SK-N-SH treated with all-trans-retinoic acid at 6 μM for 48 hours (cell line): Measurements from ENCODE around the gene RAB8A.

Experiments
- ARNTL ChIP-seq: fragments of 450-650 bp; formaldehyde crosslinking; IDR thresholded peaks from 2 replicates; pipeline ENCODE4 v1.5.0; 2020; ENCODE audit warnings: low read depth, mild to moderate bottlenecking, moderate library complexity, borderline replicate concordance
- CSDC2 ChIP-seq: fragments of 250-450 bp; sonication (Bioruptor Pico); IDR thresholded peaks from 2 replicates; pipeline ENCODE4 v1.5.0; 2020; ENCODE audit warnings: mild to moderate bottlenecking, moderate library complexity
- ESRRG ChIP-seq: fragments of 250-450 bp; sonication (Bioruptor Pico); IDR thresholded peaks from 2 replicates; pipeline ENCODE4 v1.6.1; 2021; ENCODE audit warnings: mild to moderate bottlenecking
- ISL1 ChIP-seq: fragments of 250-450 bp; sonication (Bioruptor Pico); IDR thresholded peaks from 2 replicates; pipeline ENCODE4 v2.1.2; 2022; ENCODE audit warnings: mild to moderate bottlenecking, moderate library complexity
- RARB ChIP-seq: fragments of 250-450 bp; sonication (Bioruptor Pico); IDR thresholded peaks from 2 replicates; pipeline ENCODE4 v1.8.0; 2021; ENCODE audit warnings: mild to moderate bottlenecking, moderate library complexity
- TCF4 ChIP-seq: fragments of 250-450 bp; sonication (Bioruptor Pico); IDR thresholded peaks from 2 replicates; pipeline ENCODE4 v1.8.0; 2021; ENCODE audit warnings: mild to moderate bottlenecking, moderate library complexity, borderline replicate concordance
- ZC3H10 ChIP-seq: fragments of 250-450 bp; sonication (Bioruptor Pico); IDR thresholded peaks from 2 replicates; pipeline ENCODE4 v1.5.1; 2021; ENCODE audit warnings: mild to moderate bottlenecking, moderate library complexity
- ZFP30 ChIP-seq: fragments of 450-650 bp; formaldehyde crosslinking; IDR thresholded peaks from 2 replicates; pipeline ENCODE4 v1.5.0; 2022; ENCODE audit warnings: mild to moderate bottlenecking, moderate library complexity
- TF ChIP-seq, protein P1 (sequence below): fragments of 250-450 bp; sonication (Bioruptor Pico); IDR thresholded peaks from 2 replicates; pipeline ENCODE4 v1.8.0; 2020; ENCODE audit warnings: mild to moderate bottlenecking, moderate library complexity, borderline replicate concordance
- TF ChIP-seq, protein P2 (sequence below): fragments of 250-450 bp; sonication (Bioruptor Pico); IDR thresholded peaks from 2 replicates; pipeline ENCODE4 v1.5.1; 2020; ENCODE audit warnings: low read depth, mild to moderate bottlenecking, moderate library complexity

DNA sequence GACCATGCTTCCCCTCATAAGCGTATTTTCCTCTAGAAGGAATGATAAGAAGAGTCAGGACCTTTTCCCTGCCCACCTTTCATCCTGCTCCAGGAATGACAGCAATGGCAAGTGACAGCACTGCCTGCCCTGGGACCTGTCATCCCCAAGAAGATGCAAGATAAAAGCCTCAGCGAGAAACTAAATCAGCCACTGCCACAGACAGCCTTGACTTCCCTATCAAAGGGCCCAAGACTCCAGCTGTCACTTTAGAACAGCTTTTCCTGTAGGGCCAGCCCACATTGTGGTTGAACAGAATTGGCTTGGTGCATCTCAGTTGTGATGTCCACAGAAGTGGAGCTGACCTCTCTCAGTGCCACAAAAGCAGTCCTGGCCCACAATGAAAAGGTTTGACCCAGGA, 1.1 kb downstream of the RAB8A start:
- no peak for TF ChIP-seq ESRRG (CRISPR knock-in tag)
- TF ChIP-seq, protein P1, sequence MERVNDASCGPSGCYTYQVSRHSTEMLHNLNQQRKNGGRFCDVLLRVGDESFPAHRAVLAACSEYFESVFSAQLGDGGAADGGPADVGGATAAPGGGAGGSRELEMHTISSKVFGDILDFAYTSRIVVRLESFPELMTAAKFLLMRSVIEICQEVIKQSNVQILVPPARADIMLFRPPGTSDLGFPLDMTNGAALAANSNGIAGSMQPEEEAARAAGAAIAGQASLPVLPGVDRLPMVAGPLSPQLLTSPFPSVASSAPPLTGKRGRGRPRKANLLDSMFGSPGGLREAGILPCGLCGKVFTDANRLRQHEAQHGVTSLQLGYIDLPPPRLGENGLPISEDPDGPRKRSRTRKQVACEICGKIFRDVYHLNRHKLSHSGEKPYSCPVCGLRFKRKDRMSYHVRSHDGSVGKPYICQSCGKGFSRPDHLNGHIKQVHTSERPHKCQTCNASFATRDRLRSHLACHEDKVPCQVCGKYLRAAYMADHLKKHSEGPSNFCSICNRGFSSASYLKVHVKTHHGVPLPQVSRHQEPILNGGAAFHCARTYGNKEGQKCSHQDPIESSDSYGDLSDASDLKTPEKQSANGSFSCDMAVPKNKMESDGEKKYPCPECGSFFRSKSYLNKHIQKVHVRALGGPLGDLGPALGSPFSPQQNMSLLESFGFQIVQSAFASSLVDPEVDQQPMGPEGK, result no peak
- TF ChIP-seq CSDC2 (CRISPR knock-in tag), result no peak
- TF ChIP-seq TCF4 (CRISPR knock-in tag), result no peak
- TF ChIP-seq, protein P2, sequence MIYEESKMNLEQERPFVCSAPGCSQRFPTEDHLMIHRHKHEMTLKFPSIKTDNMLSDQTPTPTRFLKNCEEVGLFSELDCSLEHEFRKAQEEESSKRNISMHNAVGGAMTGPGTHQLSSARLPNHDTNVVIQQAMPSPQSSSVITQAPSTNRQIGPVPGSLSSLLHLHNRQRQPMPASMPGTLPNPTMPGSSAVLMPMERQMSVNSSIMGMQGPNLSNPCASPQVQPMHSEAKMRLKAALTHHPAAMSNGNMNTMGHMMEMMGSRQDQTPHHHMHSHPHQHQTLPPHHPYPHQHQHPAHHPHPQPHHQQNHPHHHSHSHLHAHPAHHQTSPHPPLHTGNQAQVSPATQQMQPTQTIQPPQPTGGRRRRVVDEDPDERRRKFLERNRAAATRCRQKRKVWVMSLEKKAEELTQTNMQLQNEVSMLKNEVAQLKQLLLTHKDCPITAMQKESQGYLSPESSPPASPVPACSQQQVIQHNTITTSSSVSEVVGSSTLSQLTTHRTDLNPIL (CRISPR knock-in tag), result no peak
- no peak for TF ChIP-seq ZFP30 (CRISPR knock-in tag)
- no peak for TF ChIP-seq ZC3H10
- no peak for TF ChIP-seq ISL1 (CRISPR knock-in tag)
- no peak for TF ChIP-seq RARB (CRISPR knock-in tag)
- TF ChIP-seq ARNTL, result no peak
